ENCODE data around the gene PDZD2.

Gene PDZD2

DNA sequence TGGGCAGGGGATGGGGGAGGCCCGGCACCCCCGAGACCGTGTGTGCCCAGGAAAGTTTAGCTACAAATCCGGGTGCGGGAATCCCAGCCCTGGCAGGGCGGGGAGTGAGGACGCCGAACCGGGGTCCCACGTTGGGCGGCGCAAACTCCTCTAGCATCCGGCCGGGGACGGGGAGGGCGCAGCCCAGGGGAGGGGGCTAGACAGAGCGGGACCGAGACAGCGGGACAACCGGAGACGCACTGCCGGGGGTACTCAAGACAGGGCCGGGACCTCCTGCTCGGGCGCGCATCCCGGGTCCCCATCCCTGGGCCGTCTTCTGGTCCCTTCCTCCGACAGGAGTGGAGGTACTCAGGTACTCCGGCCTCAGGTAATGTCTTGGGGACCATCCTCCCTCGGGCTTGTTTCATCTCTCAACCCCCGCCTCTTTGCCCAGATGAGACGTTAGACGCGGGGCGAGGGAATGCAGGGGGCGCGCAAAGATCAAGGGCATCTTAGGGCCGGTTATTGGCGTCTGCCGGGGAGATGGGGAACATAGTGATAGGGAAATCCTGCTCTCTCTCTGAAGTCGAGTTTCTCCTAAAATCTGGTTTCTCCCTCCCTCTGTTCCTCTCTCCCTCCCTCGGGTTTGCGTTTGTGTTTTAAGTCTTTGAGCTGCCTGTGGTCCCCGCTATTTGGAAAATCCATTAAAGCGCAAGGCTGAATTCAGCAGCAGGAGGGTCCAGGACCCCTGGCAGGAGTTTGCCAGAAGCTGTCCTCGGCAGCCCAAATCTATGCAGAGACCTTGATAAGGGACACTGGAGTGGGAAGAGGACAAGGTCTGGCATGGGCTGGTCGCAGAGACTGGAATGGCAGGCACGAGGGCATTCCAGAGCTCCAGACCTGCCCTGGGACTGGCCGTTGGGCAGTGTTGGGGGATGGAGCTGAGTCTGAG lies 815 bp downstream of the PDZD2 start:
- H3K9me3 ChIP-seq (ENCODE audit: severe bottlenecking), result no peaks in the 10 kb centered on the region
- no peak overlapping the region for H3K27ac ChIP-seq
- TF ChIP-seq, protein P1, sequence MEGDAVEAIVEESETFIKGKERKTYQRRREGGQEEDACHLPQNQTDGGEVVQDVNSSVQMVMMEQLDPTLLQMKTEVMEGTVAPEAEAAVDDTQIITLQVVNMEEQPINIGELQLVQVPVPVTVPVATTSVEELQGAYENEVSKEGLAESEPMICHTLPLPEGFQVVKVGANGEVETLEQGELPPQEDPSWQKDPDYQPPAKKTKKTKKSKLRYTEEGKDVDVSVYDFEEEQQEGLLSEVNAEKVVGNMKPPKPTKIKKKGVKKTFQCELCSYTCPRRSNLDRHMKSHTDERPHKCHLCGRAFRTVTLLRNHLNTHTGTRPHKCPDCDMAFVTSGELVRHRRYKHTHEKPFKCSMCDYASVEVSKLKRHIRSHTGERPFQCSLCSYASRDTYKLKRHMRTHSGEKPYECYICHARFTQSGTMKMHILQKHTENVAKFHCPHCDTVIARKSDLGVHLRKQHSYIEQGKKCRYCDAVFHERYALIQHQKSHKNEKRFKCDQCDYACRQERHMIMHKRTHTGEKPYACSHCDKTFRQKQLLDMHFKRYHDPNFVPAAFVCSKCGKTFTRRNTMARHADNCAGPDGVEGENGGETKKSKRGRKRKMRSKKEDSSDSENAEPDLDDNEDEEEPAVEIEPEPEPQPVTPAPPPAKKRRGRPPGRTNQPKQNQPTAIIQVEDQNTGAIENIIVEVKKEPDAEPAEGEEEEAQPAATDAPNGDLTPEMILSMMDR (IDR thresholded peaks at IDR 0.05; ENCODE audit: low read depth, low read length), result no peak
- H3K4me3 ChIP-seq (ENCODE audit: low read depth, low read length), result peak overlapping the region; percentile 78
- H3K27me3 ChIP-seq (ENCODE audit: insufficient read depth, low read depth, severe bottlenecking), result peaks cover 9% of the 10 kb centered on the region
- no peaks in the 10 kb centered on the region for H3K36me3 ChIP-seq
- peak; percentile 24 for DNase-seq

DNA sequence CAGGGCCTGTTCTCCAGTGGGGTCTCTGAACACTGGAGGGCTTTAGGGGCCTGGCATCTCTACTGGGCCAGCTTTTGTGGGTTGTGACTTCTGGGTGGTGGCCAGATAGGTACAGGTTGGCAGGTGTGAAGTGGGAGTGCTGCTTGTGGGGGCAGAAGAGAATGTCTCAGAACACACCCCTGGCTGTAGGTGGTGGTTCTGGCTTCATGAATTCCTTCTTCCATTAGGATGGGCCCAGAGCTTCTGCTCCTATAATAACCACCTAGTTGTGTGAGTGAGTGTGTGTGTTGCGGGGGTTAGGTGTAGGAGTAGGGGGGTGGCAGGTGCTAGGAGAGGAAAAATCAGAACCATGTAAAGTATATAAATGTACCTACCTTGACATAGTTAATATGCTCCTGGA lies 1.6 kb downstream of the PDZD2 start:
- TF ChIP-seq, protein P1 (IDR thresholded peaks at IDR 0.05; ENCODE audit: low read depth, low read length), result no peak
- Histone ChIP-seq H3K4me3 (ENCODE audit: low read depth, low read length) (no peak overlapping the region), H3K27me3 (ENCODE audit: insufficient read depth, low read depth, severe bottlenecking) (peaks cover 9% of the 10 kb centered on the region), H3K36me3 (no peaks in the 10 kb centered on the region), H3K27ac (no peak overlapping the region), H3K9me3 (ENCODE audit: severe bottlenecking) (no peaks in the 10 kb centered on the region)
- no peak for DNase-seq

DNA sequence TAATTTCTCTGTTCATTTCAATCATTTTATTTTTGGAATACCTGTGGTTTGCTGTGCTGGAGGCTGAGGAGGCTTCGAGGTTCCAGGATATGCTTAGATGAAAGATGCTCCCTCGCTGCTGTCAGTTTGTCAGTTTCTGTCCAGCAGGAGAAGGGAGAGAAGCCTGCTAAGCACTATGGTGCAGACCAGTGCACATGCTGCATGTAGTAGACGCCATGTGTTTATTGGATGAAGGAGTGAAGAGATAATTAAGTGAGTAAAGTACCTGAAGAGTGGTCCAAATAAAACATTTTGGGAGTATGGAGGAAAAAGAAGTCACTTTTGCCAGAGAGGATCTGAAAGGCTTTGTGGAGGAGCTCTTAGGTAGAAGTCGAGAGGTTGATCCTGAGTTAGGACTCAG lies 2.1 kb downstream of the PDZD2 start:
- peaks cover 9% of the 10 kb centered on the region for H3K27me3 ChIP-seq (ENCODE audit: insufficient read depth, low read depth, severe bottlenecking)
- TF ChIP-seq, protein P1 (IDR thresholded peaks at IDR 0.05; ENCODE audit: low read depth, low read length), result no peak
- no peaks in the 10 kb centered on the region for H3K9me3 ChIP-seq (ENCODE audit: severe bottlenecking)
- H3K27ac ChIP-seq, result no peak overlapping the region
- no peak overlapping the region for H3K4me3 ChIP-seq (ENCODE audit: low read depth, low read length)
- H3K36me3 ChIP-seq, result no peaks in the 10 kb centered on the region
- DNase-seq, result no peak

DNA sequence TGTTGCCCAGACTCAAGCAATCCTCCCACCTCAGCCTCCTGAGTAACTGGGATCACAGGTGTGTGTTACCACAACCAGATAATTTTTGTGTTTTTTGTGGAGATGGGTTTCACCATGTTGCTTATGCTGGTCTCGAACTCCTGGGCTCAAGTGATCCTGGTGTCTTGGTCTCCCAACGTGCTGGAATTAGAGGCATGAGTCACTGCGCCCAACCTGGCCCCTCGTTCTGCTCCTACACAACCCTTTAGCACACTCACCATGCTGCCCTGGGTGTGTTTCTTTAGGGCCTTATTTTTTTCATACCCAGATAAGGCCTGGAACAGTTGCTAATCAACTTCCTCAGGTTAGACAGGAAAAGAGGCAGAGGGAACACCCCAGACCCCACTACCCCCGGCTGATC lies 2.6 kb downstream of the PDZD2 start:
- H3K36me3 ChIP-seq, result no peaks in the 10 kb centered on the region
- H3K27ac ChIP-seq, result no peak overlapping the region
- no peak overlapping the region for H3K4me3 ChIP-seq (ENCODE audit: low read depth, low read length)
- no peaks in the 10 kb centered on the region for H3K9me3 ChIP-seq (ENCODE audit: severe bottlenecking)
- no peak for DNase-seq
- TF ChIP-seq, protein P1 (IDR thresholded peaks at IDR 0.05; ENCODE audit: low read depth, low read length), result no peak
- H3K27me3 ChIP-seq (ENCODE audit: insufficient read depth, low read depth, severe bottlenecking), result peaks cover 9% of the 10 kb centered on the region

DNA sequence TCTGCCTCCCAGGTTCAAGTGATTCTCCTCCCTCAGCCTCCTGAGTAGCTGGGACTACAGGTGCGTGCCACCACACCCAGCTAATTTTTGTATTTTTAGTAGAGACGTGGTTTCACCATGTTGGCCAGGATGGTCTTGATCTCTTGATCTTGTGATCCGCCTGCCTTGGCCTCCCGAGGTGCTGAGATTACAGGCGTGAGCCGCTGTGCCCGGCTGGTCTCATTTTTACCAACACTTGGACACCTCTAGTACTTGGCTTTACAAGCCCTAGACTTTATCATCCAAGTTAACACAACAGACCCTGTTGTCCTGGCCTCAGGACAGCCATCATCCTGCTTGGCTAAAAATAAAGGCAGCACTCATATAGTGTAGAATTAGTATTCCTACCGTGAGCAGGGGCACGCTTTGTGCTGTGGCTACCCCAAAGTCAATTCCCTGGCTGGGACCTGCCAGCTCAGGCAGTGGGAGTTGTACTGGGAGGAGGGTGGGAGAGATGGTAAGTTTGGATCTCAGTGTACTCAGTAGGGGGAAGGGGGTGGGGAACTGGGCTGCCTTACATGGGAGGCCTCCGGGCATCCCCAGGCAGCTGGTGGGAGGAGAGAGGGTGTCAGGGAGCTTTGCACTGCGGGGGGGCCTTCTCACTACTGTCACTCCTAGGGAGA lies 6.6 kb downstream of the PDZD2 start:
- no peak overlapping the region for H3K4me3 ChIP-seq (ENCODE audit: low read depth, low read length)
- H3K36me3 ChIP-seq, result no peaks in the 10 kb centered on the region
- TF ChIP-seq, protein P1 (IDR thresholded peaks at IDR 0.05; ENCODE audit: low read depth, low read length), result no peak
- no peaks in the 10 kb centered on the region for H3K9me3 ChIP-seq (ENCODE audit: severe bottlenecking)
- H3K27ac ChIP-seq, result no peak overlapping the region
- no peak for DNase-seq
- no peaks in the 10 kb centered on the region for H3K27me3 ChIP-seq (ENCODE audit: insufficient read depth, low read depth, severe bottlenecking)

Data from WERI-Rb-1 (cell line).